ENCODE data around the gene SPTLC3. TPM values are rescaled to one million over a fixed set of nuclear protein-coding genes. Genes with fewer than 3 reads are reported as not detected.
A peak's percentile ranks its signal among the peaks of the same experiment; 100 is the strongest.

Gene SPTLC3
- total and polyA plus RNA-seq, 2 of the 13 experiments (the other 11 are each of a cell fraction or from before 2014, with no cell fraction given): 20.5 to 95.6 TPM

DNA sequence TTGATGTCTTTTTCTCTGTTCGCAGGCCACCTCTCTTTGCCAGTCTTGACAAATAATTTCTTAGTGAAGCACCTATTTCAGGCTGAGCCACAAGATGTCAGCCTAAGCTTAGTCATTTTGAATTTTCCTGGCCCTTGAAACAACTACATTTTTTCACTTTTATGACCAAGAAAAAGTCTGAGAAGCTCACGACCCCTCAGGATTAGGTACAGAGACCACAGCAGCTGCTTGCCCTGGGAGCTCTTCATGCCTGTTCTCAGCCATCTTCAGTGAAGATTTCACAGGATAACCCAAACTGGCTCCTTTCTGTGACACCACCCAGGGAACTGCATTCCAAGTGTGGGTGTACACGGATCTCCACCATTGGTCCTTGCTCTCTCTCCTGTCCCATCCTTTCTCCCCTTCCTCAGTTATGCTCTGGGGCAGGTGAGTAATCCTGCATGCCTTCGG lies 38.4 kb upstream of the SPTLC3 start (continued):
- TF ChIP-seq, protein P1, sequence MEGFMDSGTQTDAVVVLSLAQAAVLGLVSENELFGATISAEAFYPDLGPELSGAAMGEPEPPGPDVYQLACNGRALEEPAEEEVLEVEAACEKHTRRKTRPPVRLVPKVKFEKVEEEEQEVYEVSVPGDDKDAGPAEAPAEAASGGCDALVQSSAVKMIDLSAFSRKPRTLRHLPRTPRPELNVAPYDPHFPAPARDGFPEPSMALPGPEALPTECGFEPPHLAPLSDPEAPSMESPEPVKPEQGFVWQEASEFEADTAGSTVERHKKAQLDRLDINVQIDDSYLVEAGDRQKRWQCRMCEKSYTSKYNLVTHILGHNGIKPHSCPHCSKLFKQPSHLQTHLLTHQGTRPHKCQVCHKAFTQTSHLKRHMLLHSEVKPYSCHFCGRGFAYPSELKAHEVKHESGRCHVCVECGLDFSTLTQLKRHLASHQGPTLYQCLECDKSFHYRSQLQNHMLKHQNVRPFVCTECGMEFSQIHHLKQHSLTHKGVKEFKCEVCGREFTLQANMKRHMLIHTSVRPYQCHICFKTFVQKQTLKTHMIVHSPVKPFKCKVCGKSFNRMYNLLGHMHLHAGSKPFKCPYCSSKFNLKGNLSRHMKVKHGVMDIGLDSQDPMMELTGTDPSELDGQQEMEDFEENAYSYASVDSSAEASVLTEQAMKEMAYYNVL (CRISPR knock-in tag; IDR thresholded peaks at IDR 0.05; ENCODE audit: borderline replicate concordance): no peak
- 0 out of 2 replicates have a peak, but pooled peaks have one; percentile 56 for TF ChIP-seq RFXAP (CRISPR knock-in tag; IDR thresholded peaks at IDR 0.05; ENCODE audit: borderline replicate concordance)
- TF ChIP-seq, protein P2, sequence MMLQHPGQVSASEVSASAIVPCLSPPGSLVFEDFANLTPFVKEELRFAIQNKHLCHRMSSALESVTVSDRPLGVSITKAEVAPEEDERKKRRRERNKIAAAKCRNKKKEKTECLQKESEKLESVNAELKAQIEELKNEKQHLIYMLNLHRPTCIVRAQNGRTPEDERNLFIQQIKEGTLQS (CRISPR knock-in tag; IDR thresholded peaks at IDR 0.05): no peak
- TF ChIP-seq, protein P3, sequence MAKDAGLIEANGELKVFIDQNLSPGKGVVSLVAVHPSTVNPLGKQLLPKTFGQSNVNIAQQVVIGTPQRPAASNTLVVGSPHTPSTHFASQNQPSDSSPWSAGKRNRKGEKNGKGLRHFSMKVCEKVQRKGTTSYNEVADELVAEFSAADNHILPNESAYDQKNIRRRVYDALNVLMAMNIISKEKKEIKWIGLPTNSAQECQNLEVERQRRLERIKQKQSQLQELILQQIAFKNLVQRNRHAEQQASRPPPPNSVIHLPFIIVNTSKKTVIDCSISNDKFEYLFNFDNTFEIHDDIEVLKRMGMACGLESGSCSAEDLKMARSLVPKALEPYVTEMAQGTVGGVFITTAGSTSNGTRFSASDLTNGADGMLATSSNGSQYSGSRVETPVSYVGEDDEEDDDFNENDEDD (CRISPR knock-in tag; IDR thresholded peaks at IDR 0.05; ENCODE audit: borderline replicate concordance): no peak
- no peak for TF ChIP-seq MAFK (conservative IDR thresholded peaks at IDR 0.05 in 1 of 2, IDR thresholded peaks at IDR 0.05 in 1 of 2; ENCODE audit: low read length in 2 of 2)
- no peak for TF ChIP-seq MAZ (IDR thresholded peaks at IDR 0.05; ENCODE audit: borderline replicate concordance, low read depth, low read length)
- TF ChIP-seq MAZ (CRISPR knock-in tag; IDR thresholded peaks at IDR 0.05; ENCODE audit: low read depth): no peak
- TF ChIP-seq, protein P4, sequence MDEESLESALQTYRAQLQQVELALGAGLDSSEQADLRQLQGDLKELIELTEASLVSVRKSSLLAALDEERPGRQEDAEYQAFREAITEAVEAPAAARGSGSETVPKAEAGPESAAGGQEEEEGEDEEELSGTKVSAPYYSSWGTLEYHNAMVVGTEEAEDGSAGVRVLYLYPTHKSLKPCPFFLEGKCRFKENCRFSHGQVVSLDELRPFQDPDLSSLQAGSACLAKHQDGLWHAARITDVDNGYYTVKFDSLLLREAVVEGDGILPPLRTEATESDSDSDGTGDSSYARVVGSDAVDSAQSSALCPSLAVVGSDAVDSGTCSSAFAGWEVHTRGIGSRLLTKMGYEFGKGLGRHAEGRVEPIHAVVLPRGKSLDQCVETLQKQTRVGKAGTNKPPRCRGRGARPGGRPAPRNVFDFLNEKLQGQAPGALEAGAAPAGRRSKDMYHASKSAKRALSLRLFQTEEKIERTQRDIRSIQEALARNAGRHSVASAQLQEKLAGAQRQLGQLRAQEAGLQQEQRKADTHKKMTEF (CRISPR knock-in tag; IDR thresholded peaks at IDR 0.05): 0 out of 2 replicates have a peak, but pooled peaks have one; percentile 49
- TF ChIP-seq, protein P5, sequence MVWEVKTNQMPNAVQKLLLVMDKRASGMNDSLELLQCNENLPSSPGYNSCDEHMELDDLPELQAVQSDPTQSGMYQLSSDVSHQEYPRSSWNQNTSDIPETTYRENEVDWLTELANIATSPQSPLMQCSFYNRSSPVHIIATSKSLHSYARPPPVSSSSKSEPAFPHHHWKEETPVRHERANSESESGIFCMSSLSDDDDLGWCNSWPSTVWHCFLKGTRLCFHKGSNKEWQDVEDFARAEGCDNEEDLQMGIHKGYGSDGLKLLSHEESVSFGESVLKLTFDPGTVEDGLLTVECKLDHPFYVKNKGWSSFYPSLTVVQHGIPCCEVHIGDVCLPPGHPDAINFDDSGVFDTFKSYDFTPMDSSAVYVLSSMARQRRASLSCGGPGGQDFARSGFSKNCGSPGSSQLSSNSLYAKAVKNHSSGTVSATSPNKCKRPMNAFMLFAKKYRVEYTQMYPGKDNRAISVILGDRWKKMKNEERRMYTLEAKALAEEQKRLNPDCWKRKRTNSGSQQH (CRISPR knock-in tag; IDR thresholded peaks at IDR 0.05; ENCODE audit: low read depth): no peak
- TF ChIP-seq, protein P6, sequence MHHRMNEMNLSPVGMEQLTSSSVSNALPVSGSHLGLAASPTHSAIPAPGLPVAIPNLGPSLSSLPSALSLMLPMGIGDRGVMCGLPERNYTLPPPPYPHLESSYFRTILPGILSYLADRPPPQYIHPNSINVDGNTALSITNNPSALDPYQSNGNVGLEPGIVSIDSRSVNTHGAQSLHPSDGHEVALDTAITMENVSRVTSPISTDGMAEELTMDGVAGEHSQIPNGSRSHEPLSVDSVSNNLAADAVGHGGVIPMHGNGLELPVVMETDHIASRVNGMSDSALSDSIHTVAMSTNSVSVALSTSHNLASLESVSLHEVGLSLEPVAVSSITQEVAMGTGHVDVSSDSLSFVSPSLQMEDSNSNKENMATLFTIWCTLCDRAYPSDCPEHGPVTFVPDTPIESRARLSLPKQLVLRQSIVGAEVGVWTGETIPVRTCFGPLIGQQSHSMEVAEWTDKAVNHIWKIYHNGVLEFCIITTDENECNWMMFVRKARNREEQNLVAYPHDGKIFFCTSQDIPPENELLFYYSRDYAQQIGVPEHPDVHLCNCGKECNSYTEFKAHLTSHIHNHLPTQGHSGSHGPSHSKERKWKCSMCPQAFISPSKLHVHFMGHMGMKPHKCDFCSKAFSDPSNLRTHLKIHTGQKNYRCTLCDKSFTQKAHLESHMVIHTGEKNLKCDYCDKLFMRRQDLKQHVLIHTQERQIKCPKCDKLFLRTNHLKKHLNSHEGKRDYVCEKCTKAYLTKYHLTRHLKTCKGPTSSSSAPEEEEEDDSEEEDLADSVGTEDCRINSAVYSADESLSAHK (CRISPR knock-in tag; IDR thresholded peaks at IDR 0.05; ENCODE audit: borderline replicate concordance): no peak
- no peak for TF ChIP-seq ZIK1 (CRISPR knock-in tag; IDR thresholded peaks at IDR 0.05; ENCODE audit: borderline replicate concordance, low read depth)
- TF ChIP-seq ZFP1 (CRISPR knock-in tag; IDR thresholded peaks at IDR 0.05): 0 out of 2 replicates have a peak, but pooled peaks have one; percentile 71
- TF ChIP-seq ZNF468 (CRISPR knock-in tag; IDR thresholded peaks at IDR 0.05): no peak
- TF ChIP-seq, protein P7, sequence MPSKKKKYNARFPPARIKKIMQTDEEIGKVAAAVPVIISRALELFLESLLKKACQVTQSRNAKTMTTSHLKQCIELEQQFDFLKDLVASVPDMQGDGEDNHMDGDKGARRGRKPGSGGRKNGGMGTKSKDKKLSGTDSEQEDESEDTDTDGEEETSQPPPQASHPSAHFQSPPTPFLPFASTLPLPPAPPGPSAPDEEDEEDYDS (CRISPR knock-in tag; IDR thresholded peaks at IDR 0.05): peak; percentile 44; the same call in 1 of the 2 replicates
- no peak for TF ChIP-seq FOXM1 (CRISPR knock-in tag; IDR thresholded peaks at IDR 0.05)
- TF ChIP-seq CBX2 (IDR thresholded peaks at IDR 0.05; ENCODE audit: low read depth, low read length): no peak
- peak; percentile 31; the same call in 1 of the 2 replicates for TF ChIP-seq CBX2 (CRISPR knock-in tag; IDR thresholded peaks at IDR 0.05; ENCODE audit: low read depth)
- peak; percentile 96 for TF ChIP-seq SMC3 (IDR thresholded peaks at IDR 0.05; ENCODE audit: low read length)
- TF ChIP-seq ZNF652 (CRISPR knock-in tag; IDR thresholded peaks at IDR 0.05; ENCODE audit: borderline replicate concordance, low read depth): no peak
- peak; percentile 19; the same call in 1 of the 2 replicates for TF ChIP-seq ZFX (CRISPR knock-in tag; IDR thresholded peaks at IDR 0.05; ENCODE audit: low read depth)
- TF ChIP-seq RARA (CRISPR knock-in tag; IDR thresholded peaks at IDR 0.05): no peak
